WTC11 (cell line): Measurements from ENCODE around the gene CDK5. TPM values are rescaled to one million over a fixed set of nuclear protein-coding genes. Genes with fewer than 3 reads are reported as not detected.
A peak's percentile ranks its signal among the peaks of the same experiment; 100 is the strongest.

Experiments
- ATAC-seq: fragments of 200-7000 bp; cut with Tn5 transposase; 2 replicates; pipeline ENCODE4 v1.10.0; 2021; ENCODE audit warnings: mild to moderate bottlenecking, moderate library complexity
- CTCF ChIA-PET: fragments of 300-600 bp; sonication (Branson Sonifier 250); formaldehyde crosslinking; loops from one replicate; lab custom pipeline; 2021; ENCODE audit warnings: antibody characterized with exemption; lab: Charles Lee
- POLR2A ChIA-PET: fragments of 350-600 bp; sonication (Branson Sonifier 250); formaldehyde crosslinking; loops from one replicate; lab custom pipeline; 2021; ENCODE audit warnings: antibody characterized with exemption; lab: Charles Lee
- DNase-seq: peaks from one replicate; pipeline ENCODE4 v3.0.0; 2021; ENCODE audit warnings: low spot score
- H3K27ac Mint-ChIP-seq: 2 replicates; pipeline ENCODE4 v1.8.0; 2021; ENCODE audit warnings: mixed read lengths
- H3K27me3 Mint-ChIP-seq: 2 replicates; pipeline ENCODE4 v1.8.0; 2021; ENCODE audit warnings: low read depth, mild to moderate bottlenecking, moderate library complexity, mixed read lengths
- H3K36me3 Mint-ChIP-seq: 2 replicates; pipeline ENCODE4 v1.8.0; 2021; ENCODE audit warnings: mixed read lengths
- H3K4me1 Mint-ChIP-seq: 2 replicates; pipeline ENCODE4 v1.8.0; 2022; ENCODE audit warnings: mixed read lengths
- H3K4me3 Mint-ChIP-seq: 2 replicates; pipeline ENCODE4 v1.8.0; 2021; ENCODE audit warnings: mild to moderate bottlenecking, moderate library complexity, mixed read lengths
- H3K9me3 Mint-ChIP-seq: 2 replicates; pipeline ENCODE4 v1.8.0; 2021; ENCODE audit warnings: mixed read lengths
- ATF2 ChIP-seq: sonication (generic); formaldehyde crosslinking; IDR thresholded peaks from 2 replicates; pipeline ENCODE4 v1.8.1; 2022; ENCODE audit warnings: low read depth, missing genetic modification reagents, borderline replicate concordance
- FOXK1 ChIP-seq: sonication (generic); formaldehyde crosslinking; IDR thresholded peaks from 2 replicates; pipeline ENCODE4 v1.8.0; 2022; ENCODE audit warnings: mild to moderate bottlenecking, moderate library complexity, missing genetic modification reagents
- GABPB1 ChIP-seq: sonication (generic); formaldehyde crosslinking; IDR thresholded peaks from 2 replicates; pipeline ENCODE4 v1.8.1; 2023; ENCODE audit warnings: mild to moderate bottlenecking, missing genetic modification reagents
- JUN ChIP-seq: sonication (generic); formaldehyde crosslinking; IDR thresholded peaks from 2 replicates; pipeline ENCODE4 v1.8.0; 2023; ENCODE audit warnings: mild to moderate bottlenecking, missing genetic modification reagents
- PREB ChIP-seq: sonication (generic); formaldehyde crosslinking; IDR thresholded peaks from 2 replicates; pipeline ENCODE4 v1.8.1; 2022; ENCODE audit warnings: mild to moderate bottlenecking, missing genetic modification reagents, moderate library complexity, borderline replicate concordance
- ZMAT4 ChIP-seq: fragments of 250-450 bp; sonication (Bioruptor Pico); IDR thresholded peaks from 2 replicates; pipeline ENCODE4 v1.9.0; 2021; ENCODE audit warnings: mild to moderate bottlenecking
- ZNF416 ChIP-seq: fragments of 250-450 bp; sonication (Bioruptor Pico); IDR thresholded peaks from 2 replicates; pipeline ENCODE4 v1.9.0; 2021; ENCODE audit warnings: mild to moderate bottlenecking, inconsistent platforms
- total RNA-seq: library from RNA; stranded (reverse); gene quantifications from 3 replicates; pipeline ENCODE4 v1.2.3, GENCODE V29; 2021
- TF ChIP-seq, protein P1 (sequence below): sonication (generic); formaldehyde crosslinking; IDR thresholded peaks from 2 replicates; pipeline ENCODE4 v1.8.1; 2023; ENCODE audit warnings: mild to moderate bottlenecking, missing genetic modification reagents
- TF ChIP-seq, protein P2 (sequence below): sonication (generic); formaldehyde crosslinking; IDR thresholded peaks from 2 replicates; pipeline ENCODE4 v1.8.1; 2023; ENCODE audit warnings: mild to moderate bottlenecking, moderate library complexity, missing genetic modification reagents
- TF ChIP-seq, protein P3 (sequence below): fragments of 250-450 bp; sonication (Bioruptor Pico); IDR thresholded peaks from 2 replicates; pipeline ENCODE4 v1.9.0; 2021; ENCODE audit warnings: mild to moderate bottlenecking, borderline replicate concordance
- TF ChIP-seq, protein P4 (sequence below): sonication (generic); formaldehyde crosslinking; IDR thresholded peaks from 2 replicates; pipeline ENCODE4 v1.8.0; 2023; ENCODE audit warnings: missing genetic modification reagents
- TF ChIP-seq, protein P5 (sequence below): sonication (generic); formaldehyde crosslinking; IDR thresholded peaks from 2 replicates; pipeline ENCODE4 v1.8.1; 2022; ENCODE audit warnings: mild to moderate bottlenecking, moderate library complexity, missing genetic modification reagents

CDK5 gene
- total RNA-seq, 1 experiment from 2014 or later = 27.8 TPM

DNA sequence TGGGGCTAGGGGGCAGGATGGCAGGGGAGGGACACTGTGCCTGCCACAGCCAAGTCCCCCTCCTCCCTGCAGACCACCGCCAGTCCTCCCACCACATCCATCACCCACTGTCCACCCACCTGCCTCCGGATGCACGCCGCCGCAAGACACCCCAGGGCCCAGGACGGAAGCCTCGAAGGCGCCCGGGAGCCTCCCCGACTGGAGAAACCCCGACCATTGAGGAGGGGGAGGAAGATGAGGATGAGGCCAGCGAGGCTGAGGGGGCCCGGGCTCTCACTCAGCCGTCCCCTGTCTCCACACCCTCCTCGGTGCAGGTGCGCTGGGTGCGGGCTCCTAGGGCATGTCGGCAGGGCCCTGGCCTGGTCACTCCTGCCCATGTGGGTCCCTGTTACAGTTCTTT lies 6.8 kb upstream of the CDK5 start (continued):
- TF ChIP-seq, protein P1, sequence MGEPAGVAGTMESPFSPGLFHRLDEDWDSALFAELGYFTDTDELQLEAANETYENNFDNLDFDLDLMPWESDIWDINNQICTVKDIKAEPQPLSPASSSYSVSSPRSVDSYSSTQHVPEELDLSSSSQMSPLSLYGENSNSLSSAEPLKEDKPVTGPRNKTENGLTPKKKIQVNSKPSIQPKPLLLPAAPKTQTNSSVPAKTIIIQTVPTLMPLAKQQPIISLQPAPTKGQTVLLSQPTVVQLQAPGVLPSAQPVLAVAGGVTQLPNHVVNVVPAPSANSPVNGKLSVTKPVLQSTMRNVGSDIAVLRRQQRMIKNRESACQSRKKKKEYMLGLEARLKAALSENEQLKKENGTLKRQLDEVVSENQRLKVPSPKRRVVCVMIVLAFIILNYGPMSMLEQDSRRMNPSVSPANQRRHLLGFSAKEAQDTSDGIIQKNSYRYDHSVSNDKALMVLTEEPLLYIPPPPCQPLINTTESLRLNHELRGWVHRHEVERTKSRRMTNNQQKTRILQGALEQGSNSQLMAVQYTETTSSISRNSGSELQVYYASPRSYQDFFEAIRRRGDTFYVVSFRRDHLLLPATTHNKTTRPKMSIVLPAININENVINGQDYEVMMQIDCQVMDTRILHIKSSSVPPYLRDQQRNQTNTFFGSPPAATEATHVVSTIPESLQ (CRISPR knock-in tag) = no peak

DNA sequence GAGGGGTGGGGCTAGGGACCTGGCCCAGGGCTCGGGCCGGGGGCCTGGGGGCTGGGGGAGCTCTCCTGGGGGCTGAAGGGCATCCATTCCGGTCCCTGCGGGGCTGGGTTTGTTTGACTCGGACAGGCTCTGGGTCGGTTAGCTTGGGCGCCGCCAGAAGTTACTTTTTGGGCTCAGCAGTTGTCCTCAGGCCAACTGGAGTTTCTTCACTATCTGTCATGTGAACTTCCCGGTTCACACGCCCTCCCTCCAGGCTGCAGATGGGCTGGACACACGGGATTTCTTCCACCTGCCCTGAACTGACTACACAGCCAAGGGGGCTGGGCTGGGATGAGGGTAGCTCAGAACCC lies 5.5 kb upstream of the CDK5 start:
- no peaks in the 10 kb centered on the region for H3K9me3 Mint-ChIP-seq
- H3K4me1 Mint-ChIP-seq = peaks cover 37% of the 10 kb centered on the region
- DNase-seq = peak; percentile 24
- peaks cover 2% of the 10 kb centered on the region; the same call in 1 of the 2 replicates for H3K27me3 Mint-ChIP-seq
- POLR2A ChIA-PET = interaction anchor here (0.6 to 2.3 kb wide), 11 partner anchors 12 to 1528 kb away, joined by 3 to 13 read pairs (median 8); partner anchors contain the start of genes ABCB8, ABCF2, FASTK and TMUB1
- CTCF ChIA-PET = interaction anchor here (0.6 to 2.6 kb wide), 28 partner anchors 12 to 181 kb away, joined by 3 to 36 read pairs (median 6); partner anchors contain the start of genes ABCB8, FASTK and H2BK1
- no peak for ATAC-seq
- peak overlapping the region; percentile 64 for H3K4me3 Mint-ChIP-seq
- peaks cover 19% of the 10 kb centered on the region for H3K36me3 Mint-ChIP-seq
- no peak for TF ChIP-seq PREB (CRISPR knock-in tag)
- TF ChIP-seq, protein P2, sequence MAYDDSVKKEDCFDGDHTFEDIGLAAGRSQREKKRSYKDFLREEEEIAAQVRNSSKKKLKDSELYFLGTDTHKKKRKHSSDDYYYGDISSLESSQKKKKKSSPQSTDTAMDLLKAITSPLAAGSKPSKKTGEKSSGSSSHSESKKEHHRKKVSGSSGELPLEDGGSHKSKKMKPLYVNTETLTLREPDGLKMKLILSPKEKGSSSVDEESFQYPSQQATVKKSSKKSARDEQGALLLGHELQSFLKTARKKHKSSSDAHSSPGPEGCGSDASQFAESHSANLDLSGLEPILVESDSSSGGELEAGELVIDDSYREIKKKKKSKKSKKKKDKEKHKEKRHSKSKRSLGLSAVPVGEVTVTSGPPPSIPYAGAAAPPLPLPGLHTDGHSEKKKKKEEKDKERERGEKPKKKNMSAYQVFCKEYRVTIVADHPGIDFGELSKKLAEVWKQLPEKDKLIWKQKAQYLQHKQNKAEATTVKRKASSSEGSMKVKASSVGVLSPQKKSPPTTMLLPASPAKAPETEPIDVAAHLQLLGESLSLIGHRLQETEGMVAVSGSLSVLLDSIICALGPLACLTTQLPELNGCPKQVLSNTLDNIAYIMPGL (CRISPR knock-in tag) = 0 out of 2 replicates have a peak, but pooled peaks have one; percentile 8
- TF ChIP-seq FOXK1 (CRISPR knock-in tag) = no peak
- TF ChIP-seq ZNF416 = no peak
- H3K27ac Mint-ChIP-seq = no peak overlapping the region

- CTCF ChIA-PET = interaction anchor here (0.5 to 2.6 kb wide), 37 partner anchors 11 to 182 kb away, joined by 3 to 36 read pairs (median 5); partner anchors contain the start of genes ABCB8, FASTK and H2BK1
- Mint-ChIP-seq H3K27ac (no peak overlapping the region), H3K36me3 (peaks cover 14% of the 10 kb centered on the region), H3K27me3 (peaks cover 2% of the 10 kb centered on the region; the same call in 1 of the 2 replicates), H3K4me1 (peaks cover 31% of the 10 kb centered on the region), H3K9me3 (no peaks in the 10 kb centered on the region), H3K4me3 (peak overlapping the region; percentile 83)
- DNase-seq (peak; percentile 94), ATAC-seq (peak; percentile 56)
- POLR2A ChIA-PET = interaction anchor here (0.6 to 2.3 kb wide), 11 partner anchors 12 to 1527 kb away, joined by 3 to 13 read pairs (median 8); partner anchors contain the start of genes ABCB8, ABCF2, FASTK and TMUB1
- no peak for TF ChIP-seq ATF2 (CRISPR knock-in tag)
- TF ChIP-seq, protein P3, sequence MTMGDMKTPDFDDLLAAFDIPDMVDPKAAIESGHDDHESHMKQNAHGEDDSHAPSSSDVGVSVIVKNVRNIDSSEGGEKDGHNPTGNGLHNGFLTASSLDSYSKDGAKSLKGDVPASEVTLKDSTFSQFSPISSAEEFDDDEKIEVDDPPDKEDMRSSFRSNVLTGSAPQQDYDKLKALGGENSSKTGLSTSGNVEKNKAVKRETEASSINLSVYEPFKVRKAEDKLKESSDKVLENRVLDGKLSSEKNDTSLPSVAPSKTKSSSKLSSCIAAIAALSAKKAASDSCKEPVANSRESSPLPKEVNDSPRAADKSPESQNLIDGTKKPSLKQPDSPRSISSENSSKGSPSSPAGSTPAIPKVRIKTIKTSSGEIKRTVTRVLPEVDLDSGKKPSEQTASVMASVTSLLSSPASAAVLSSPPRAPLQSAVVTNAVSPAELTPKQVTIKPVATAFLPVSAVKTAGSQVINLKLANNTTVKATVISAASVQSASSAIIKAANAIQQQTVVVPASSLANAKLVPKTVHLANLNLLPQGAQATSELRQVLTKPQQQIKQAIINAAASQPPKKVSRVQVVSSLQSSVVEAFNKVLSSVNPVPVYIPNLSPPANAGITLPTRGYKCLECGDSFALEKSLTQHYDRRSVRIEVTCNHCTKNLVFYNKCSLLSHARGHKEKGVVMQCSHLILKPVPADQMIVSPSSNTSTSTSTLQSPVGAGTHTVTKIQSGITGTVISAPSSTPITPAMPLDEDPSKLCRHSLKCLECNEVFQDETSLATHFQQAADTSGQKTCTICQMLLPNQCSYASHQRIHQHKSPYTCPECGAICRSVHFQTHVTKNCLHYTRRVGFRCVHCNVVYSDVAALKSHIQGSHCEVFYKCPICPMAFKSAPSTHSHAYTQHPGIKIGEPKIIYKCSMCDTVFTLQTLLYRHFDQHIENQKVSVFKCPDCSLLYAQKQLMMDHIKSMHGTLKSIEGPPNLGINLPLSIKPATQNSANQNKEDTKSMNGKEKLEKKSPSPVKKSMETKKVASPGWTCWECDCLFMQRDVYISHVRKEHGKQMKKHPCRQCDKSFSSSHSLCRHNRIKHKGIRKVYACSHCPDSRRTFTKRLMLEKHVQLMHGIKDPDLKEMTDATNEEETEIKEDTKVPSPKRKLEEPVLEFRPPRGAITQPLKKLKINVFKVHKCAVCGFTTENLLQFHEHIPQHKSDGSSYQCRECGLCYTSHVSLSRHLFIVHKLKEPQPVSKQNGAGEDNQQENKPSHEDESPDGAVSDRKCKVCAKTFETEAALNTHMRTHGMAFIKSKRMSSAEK = no peak
- TF ChIP-seq PREB (CRISPR knock-in tag) = no peak
- TF ChIP-seq GABPB1 (CRISPR knock-in tag) = peak; percentile 22; the same call in 1 of the 2 replicates
- TF ChIP-seq, protein P4, sequence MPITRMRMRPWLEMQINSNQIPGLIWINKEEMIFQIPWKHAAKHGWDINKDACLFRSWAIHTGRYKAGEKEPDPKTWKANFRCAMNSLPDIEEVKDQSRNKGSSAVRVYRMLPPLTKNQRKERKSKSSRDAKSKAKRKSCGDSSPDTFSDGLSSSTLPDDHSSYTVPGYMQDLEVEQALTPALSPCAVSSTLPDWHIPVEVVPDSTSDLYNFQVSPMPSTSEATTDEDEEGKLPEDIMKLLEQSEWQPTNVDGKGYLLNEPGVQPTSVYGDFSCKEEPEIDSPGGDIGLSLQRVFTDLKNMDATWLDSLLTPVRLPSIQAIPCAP (CRISPR knock-in tag) = no peak
- TF ChIP-seq ZMAT4 (CRISPR knock-in tag) = no peak
- no peak for TF ChIP-seq JUN (CRISPR knock-in tag)
- TF ChIP-seq, protein P5, sequence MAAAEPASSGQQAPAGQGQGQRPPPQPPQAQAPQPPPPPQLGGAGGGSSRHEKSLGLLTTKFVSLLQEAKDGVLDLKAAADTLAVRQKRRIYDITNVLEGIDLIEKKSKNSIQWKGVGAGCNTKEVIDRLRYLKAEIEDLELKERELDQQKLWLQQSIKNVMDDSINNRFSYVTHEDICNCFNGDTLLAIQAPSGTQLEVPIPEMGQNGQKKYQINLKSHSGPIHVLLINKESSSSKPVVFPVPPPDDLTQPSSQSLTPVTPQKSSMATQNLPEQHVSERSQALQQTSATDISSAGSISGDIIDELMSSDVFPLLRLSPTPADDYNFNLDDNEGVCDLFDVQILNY (CRISPR knock-in tag) = no peak
Measured at GRCh38 chr7:151062399-151063211, 4.9 kb upstream of the CDK5 start.
